Activated CD8-positive, alpha-beta memory T cell treated with anti-CD3 and anti-CD28 coated beads for 48 hours (primary cell): Measurements from ENCODE around the gene SMYD2.

Experiments used
- DNase-seq, 3 experiments: peaks; one replicate each; pipeline ENCODE4 v3.0.0-alpha.2; 2020; ENCODE audit warnings: low read depth in 2 of 3, low spot score in 2 of 3

The SMYD2 gene

GRCh38 chr1:214384373-214385079 lies 103.6 kb downstream of the SMYD2 start:
- no peak for DNase-seq

GRCh38 chr1:214385428-214385827 lies 104.5 kb downstream of the SMYD2 start:
- DNase-seq, result no peak

GRCh38 chr1:214386333-214386732 lies 105.4 kb downstream of the SMYD2 start:
- no peak for DNase-seq
